Neural cell (in vitro differentiated cells): ENCODE data around the gene SH3BGR. TPM values are rescaled to one million over a fixed set of nuclear protein-coding genes. Genes with fewer than 3 reads are reported as not detected.

Experiments used
- H2AFZ ChIP-seq: fragments of 200-600, 300-800 bp; sonication (generic), shearing (Covaris generic); 2 replicates; pipeline ENCODE4 v1.6.0; 2014; ENCODE audit warnings: low read depth, mild to moderate bottlenecking, antibody characterized with exemption, low read length, moderate library complexity
- H3F3A ChIP-seq: fragments of 200-600 bp; shearing (Covaris generic); 2 replicates; pipeline ENCODE4 v1.6.1; 2016; ENCODE audit warnings: mild to moderate bottlenecking, moderate library complexity, mixed read lengths, antibody characterized with exemption, low read length; ENCODE audit not compliant: insufficient read depth, poor library complexity, severe bottlenecking
- H3K27ac ChIP-seq: fragments of 200-600, 300-800 bp; sonication (generic), shearing (Covaris generic); 2 replicates; pipeline ENCODE4 v1.5.1; 2014; ENCODE audit warnings: mild to moderate bottlenecking, low read length, moderate library complexity
- H3K27me3 ChIP-seq: fragments of 300-800, 200-600 bp; sonication (generic), shearing (Covaris generic); 2 replicates; pipeline ENCODE4 v1.6.0; 2014; ENCODE audit warnings: mild to moderate bottlenecking, low read depth, low read length, moderate library complexity; ENCODE audit not compliant: insufficient read depth
- H3K36me3 ChIP-seq: fragments of 300-800, 200-600 bp; sonication (generic), shearing (Covaris generic); 2 replicates; pipeline ENCODE4 v1.5.1; 2014; ENCODE audit warnings: mild to moderate bottlenecking, antibody characterized with exemption, low read length, moderate library complexity; ENCODE audit not compliant: insufficient read depth
- H3K4me2 ChIP-seq: fragments of 300-800, 200-600 bp; sonication (generic), shearing (Covaris generic); 2 replicates; pipeline ENCODE4 v1.6.0; 2014; ENCODE audit warnings: mild to moderate bottlenecking, low read length
- H3K4me3 ChIP-seq: fragments of 300-800, 200-600 bp; sonication (generic), shearing (Covaris generic); 2 replicates; pipeline ENCODE4 v1.5.1; 2014; ENCODE audit warnings: mild to moderate bottlenecking, low read length, moderate library complexity
- H3K79me2 ChIP-seq: fragments of 200-600 bp; shearing (Covaris generic); replicated peaks from 2 replicates; pipeline ENCODE4 v1.6.0; 2014; ENCODE audit warnings: mild to moderate bottlenecking, low read length, moderate library complexity; ENCODE audit not compliant: insufficient read depth
- H3K9ac ChIP-seq: fragments of 300-800, 200-600 bp; sonication (generic), shearing (Covaris generic); 2 replicates; pipeline ENCODE4 v1.6.1; 2016; ENCODE audit warnings: mild to moderate bottlenecking, low read length, mixed read lengths
- H3K9me2 ChIP-seq: fragments of 200-600 bp; shearing (Covaris generic); 2 replicates; pipeline ENCODE4 v1.6.1; 2016; ENCODE audit warnings: mild to moderate bottlenecking, low read length, mixed read lengths; ENCODE audit not compliant: insufficient read depth
- H3K9me3 ChIP-seq: fragments of 200-600, 300-800 bp; sonication (generic), shearing (Covaris generic); 2 replicates; pipeline ENCODE4 v1.6.1; 2016; ENCODE audit warnings: mild to moderate bottlenecking, mixed run types, low read length, moderate library complexity, mixed read lengths
- H4K20me1 ChIP-seq: fragments of 200-600 bp; shearing (Covaris generic); 2 replicates; pipeline ENCODE4 v1.6.1; 2016; ENCODE audit warnings: mild to moderate bottlenecking, mixed run types; ENCODE audit not compliant: insufficient read depth
- EP300 ChIP-seq: fragments of 450-650 bp; conservative IDR thresholded peaks from 2 replicates; pipeline ENCODE4 v1.6.1; 2014; ENCODE audit warnings: antibody characterized with exemption, mild to moderate bottlenecking, moderate library complexity; ENCODE audit not compliant: poor library complexity, severe bottlenecking
- EZH2 ChIP-seq: fragments of 200-600, 300-800 bp; shearing (Covaris generic), sonication (generic); IDR thresholded peaks from 2 replicates; pipeline ENCODE4 v1.6.1; 2014; ENCODE audit warnings: antibody characterized with exemption, low read length, borderline replicate concordance, mild to moderate bottlenecking; ENCODE audit not compliant: insufficient read depth, poor library complexity, severe bottlenecking
- MXI1 ChIP-seq: fragments of 450-650 bp; conservative IDR thresholded peaks from 2 replicates; pipeline ENCODE4 v1.6.1; 2014; ENCODE audit warnings: antibody characterized with exemption, mild to moderate bottlenecking; ENCODE audit not compliant: poor library complexity, severe bottlenecking
- POLR2AphosphoS5 ChIP-seq: IDR thresholded peaks from 2 replicates; pipeline ENCODE4 v1.6.1; 2012
- RAD21 ChIP-seq: fragments of 450-650 bp; conservative IDR thresholded peaks from 2 replicates; pipeline ENCODE4 v1.6.1; 2014; ENCODE audit warnings: antibody characterized with exemption, mild to moderate bottlenecking, moderate library complexity
- REST ChIP-seq: IDR thresholded peaks from 2 replicates; pipeline ENCODE4 v1.6.1; 2012; ENCODE audit warnings: borderline replicate concordance
- SMC3 ChIP-seq: fragments of 450-650 bp; conservative IDR thresholded peaks from 2 replicates; pipeline ENCODE4 v1.6.1; 2014; ENCODE audit warnings: antibody characterized with exemption, mild to moderate bottlenecking, moderate library complexity; ENCODE audit not compliant: poor library complexity
- TAF1 ChIP-seq: IDR thresholded peaks from 2 replicates; pipeline ENCODE4 v1.6.1; 2012; ENCODE audit warnings: low read depth
- polyA plus RNA-seq: library from polyadenylated mRNA; depleted of rRNA; stranded (reverse); fragments of >200 nt; gene quantifications from 2 replicates; pipeline ENCODE4 v1.2.3, GENCODE V29; 2014
- TF ChIP-seq, protein P1 (sequence below): fragments of 450-650 bp; IDR thresholded peaks from 2 replicates; pipeline ENCODE4 v1.5.1; 2014; ENCODE audit warnings: antibody characterized with exemption, mild to moderate bottlenecking, moderate library complexity; ENCODE audit not compliant: poor library complexity, severe bottlenecking

SH3BGR gene
- polyA plus RNA-seq, 1 donor from 2014 or later, result 13.8 TPM

- TF ChIP-seq EZH2 (no peak), POLR2AphosphoS5 (no peak), EP300 (no peak), REST (no peak), TAF1 (no peak), RAD21 (no peak), MXI1 (no peak), SMC3 (no peak)
- TF ChIP-seq, protein P1, sequence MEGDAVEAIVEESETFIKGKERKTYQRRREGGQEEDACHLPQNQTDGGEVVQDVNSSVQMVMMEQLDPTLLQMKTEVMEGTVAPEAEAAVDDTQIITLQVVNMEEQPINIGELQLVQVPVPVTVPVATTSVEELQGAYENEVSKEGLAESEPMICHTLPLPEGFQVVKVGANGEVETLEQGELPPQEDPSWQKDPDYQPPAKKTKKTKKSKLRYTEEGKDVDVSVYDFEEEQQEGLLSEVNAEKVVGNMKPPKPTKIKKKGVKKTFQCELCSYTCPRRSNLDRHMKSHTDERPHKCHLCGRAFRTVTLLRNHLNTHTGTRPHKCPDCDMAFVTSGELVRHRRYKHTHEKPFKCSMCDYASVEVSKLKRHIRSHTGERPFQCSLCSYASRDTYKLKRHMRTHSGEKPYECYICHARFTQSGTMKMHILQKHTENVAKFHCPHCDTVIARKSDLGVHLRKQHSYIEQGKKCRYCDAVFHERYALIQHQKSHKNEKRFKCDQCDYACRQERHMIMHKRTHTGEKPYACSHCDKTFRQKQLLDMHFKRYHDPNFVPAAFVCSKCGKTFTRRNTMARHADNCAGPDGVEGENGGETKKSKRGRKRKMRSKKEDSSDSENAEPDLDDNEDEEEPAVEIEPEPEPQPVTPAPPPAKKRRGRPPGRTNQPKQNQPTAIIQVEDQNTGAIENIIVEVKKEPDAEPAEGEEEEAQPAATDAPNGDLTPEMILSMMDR, result no peak
- Histone ChIP-seq H4K20me1 (no peaks in the 10 kb centered on the region), H3K27me3 (no peaks in the 10 kb centered on the region), H3K4me3 (no peak overlapping the region), H3K4me2 (no peak overlapping the region), H3F3A (no peaks in the 10 kb centered on the region), H3K27ac (no peak overlapping the region), H2AFZ (no peak overlapping the region), H3K9me3 (no peaks in the 10 kb centered on the region), H3K79me2 (no peaks in the 10 kb centered on the region), H3K36me3 (no peaks in the 10 kb centered on the region), H3K9ac (no peak overlapping the region), H3K9me2 (no peaks in the 10 kb centered on the region)
These were observed 84.1 kb downstream of the SH3BGR start for GRCh38 chr21:39535646-39536437.

GRCh38 chr21:39536835-39537234 lies 85.1 kb downstream of the SH3BGR start:
- Histone ChIP-seq H3K9me2 (no peaks in the 10 kb centered on the region), H3K4me3 (no peak overlapping the region), H3K79me2 (no peaks in the 10 kb centered on the region), H3K27ac (no peak overlapping the region), H3K9me3 (no peaks in the 10 kb centered on the region), H3K9ac (no peak overlapping the region), H3K36me3 (no peaks in the 10 kb centered on the region), H3K27me3 (no peaks in the 10 kb centered on the region), H3F3A (no peaks in the 10 kb centered on the region), H3K4me2 (no peak overlapping the region), H2AFZ (no peak overlapping the region), H4K20me1 (no peaks in the 10 kb centered on the region)
- TF ChIP-seq EP300, result no peak
- TF ChIP-seq, protein P1, result no peak
- no peak for TF ChIP-seq RAD21
- TF ChIP-seq REST, result no peak
- TF ChIP-seq EZH2, result no peak
- TF ChIP-seq MXI1, result no peak
- TF ChIP-seq SMC3, result no peak
- no peak for TF ChIP-seq POLR2AphosphoS5
- no peak for TF ChIP-seq TAF1
